ENCODE data around the gene TIAL1.

TIAL1 gene

GRCh38 chr10:119541459-119542356, 55.1 kb downstream of the TIAL1 start:
- Histone ChIP-seq H3K36me3 (no peaks in the 10 kb centered on the region), H3K27me3 (peaks cover 14% of the 10 kb centered on the region), H3K4me2 (peak overlapping the region; percentile 100), H3K4me3 (peak overlapping the region; percentile 92), H3K27ac (peak overlapping the region; percentile 87), H3K4me1 (peaks cover 67% of the 10 kb centered on the region), H4K20me1 (peaks cover 43% of the 10 kb centered on the region), H3K9ac (peak overlapping the region; percentile 84), H3K9me3 (no peaks in the 10 kb centered on the region)
- no peak for TF ChIP-seq Cebpa-rat (IDR thresholded peaks at IDR 0.05)

GRCh38 chr10:119541046-119541445, 55.7 kb downstream of the TIAL1 start:
- no peak for TF ChIP-seq Cebpa-rat (IDR thresholded peaks at IDR 0.05)
- Histone ChIP-seq H3K36me3 (peaks cover 4% of the 10 kb centered on the region; the same call in 1 of the 2 replicates), H4K20me1 (peaks cover 49% of the 10 kb centered on the region), H3K9ac (no peak overlapping the region; the same call in 1 of the 2 replicates), H3K27me3 (peaks cover 14% of the 10 kb centered on the region), H3K4me3 (peak overlapping the region; percentile 92), H3K4me2 (peak overlapping the region; percentile 100), H3K9me3 (no peaks in the 10 kb centered on the region), H3K27ac (no peak overlapping the region), H3K4me1 (peaks cover 74% of the 10 kb centered on the region)

GRCh38 chr10:119540038-119540437, 56.7 kb downstream of the TIAL1 start:
- Histone ChIP-seq H3K9ac (no peak overlapping the region), H3K4me3 (no peak overlapping the region), H3K4me2 (peak overlapping the region; percentile 100), H3K4me1 (peaks cover 81% of the 10 kb centered on the region), H3K27me3 (peaks cover 14% of the 10 kb centered on the region), H3K27ac (no peak overlapping the region), H4K20me1 (peaks cover 54% of the 10 kb centered on the region), H3K9me3 (no peaks in the 10 kb centered on the region), H3K36me3 (peaks cover 6% of the 10 kb centered on the region; the same call in 1 of the 2 replicates)
- TF ChIP-seq Cebpa-rat (IDR thresholded peaks at IDR 0.05): no peak

DNA sequence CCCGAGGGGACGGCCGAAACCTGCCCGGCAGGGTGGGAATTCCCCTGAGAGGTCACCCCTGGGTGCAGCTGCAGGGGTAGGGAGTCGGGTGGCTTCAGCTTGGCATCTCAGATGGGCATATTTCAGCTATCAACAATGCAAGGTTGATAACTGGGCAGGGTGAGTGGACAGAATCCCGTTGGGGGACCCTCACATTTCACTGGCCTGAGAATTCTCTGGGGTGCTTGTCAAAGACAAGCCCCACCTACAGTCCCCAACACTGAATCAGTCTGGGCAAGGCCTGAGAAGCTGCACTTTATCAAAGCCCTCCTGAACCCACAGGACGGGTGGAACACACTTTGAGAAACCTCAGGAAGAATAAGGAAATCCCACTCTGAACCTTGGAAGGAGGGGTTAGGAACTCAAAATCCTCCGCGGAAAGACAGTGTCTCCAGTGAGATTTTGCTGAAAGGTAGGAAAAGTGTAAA, 57.4 kb downstream of the TIAL1 start:
- H3K9me3 ChIP-seq: no peaks in the 10 kb centered on the region
- H3K36me3 ChIP-seq: peaks cover 6% of the 10 kb centered on the region; the same call in 1 of the 2 replicates
- peaks cover 56% of the 10 kb centered on the region for H4K20me1 ChIP-seq

DNA sequence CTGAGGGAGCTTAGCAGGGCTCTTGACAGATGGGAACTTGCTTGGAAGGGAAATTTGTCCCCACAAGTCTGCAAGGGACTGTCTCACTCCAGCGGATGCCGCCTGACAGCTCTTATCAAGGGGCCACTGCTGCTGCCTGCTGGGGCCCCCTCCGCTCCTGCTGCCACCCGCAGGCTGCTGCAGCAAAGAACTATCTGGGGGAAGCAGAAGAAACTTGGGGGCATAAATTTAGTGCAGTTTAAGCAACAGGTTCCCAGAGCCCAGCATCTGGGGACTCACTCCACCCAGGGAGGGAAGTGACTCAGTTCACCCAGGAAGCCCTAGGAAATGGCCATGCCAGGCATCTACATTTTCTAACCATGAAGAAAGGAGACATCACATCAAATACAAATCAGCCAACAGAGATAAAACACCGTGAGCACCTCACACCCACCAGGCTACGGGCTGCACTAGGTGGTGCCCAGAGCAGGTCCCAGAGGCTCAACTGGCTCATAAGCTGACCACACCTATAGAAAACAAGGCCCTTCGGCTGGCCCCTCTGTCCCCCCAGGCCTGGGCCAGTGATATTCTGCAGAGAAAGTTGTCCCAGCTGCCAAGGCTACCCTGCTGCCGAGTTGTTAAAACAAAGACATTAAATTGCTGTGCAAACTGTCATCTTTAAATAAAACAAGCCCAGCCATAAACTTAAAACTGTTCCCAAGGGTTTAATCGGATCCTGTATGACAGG, 58.0 kb downstream of the TIAL1 start:
- Histone ChIP-seq H3K4me2 (peak overlapping the region; percentile 51), H3K4me1 (peaks cover 73% of the 10 kb centered on the region), H3K9ac (peak overlapping the region; percentile 18; the same call in 1 of the 2 replicates), H3K27ac (no peak overlapping the region), H3K9me3 (no peaks in the 10 kb centered on the region), H4K20me1 (peaks cover 56% of the 10 kb centered on the region), H3K36me3 (peaks cover 6% of the 10 kb centered on the region; the same call in 1 of the 2 replicates), H3K27me3 (peaks cover 14% of the 10 kb centered on the region), H3K4me3 (no peak overlapping the region)
- no peak for TF ChIP-seq Cebpa-rat (IDR thresholded peaks at IDR 0.05)

More for the DNA sequence above, 57.4 kb downstream of the TIAL1 start:
- TF ChIP-seq Cebpa-rat (IDR thresholded peaks at IDR 0.05): no peak
- H3K4me3 ChIP-seq: no peak overlapping the region
- peaks cover 14% of the 10 kb centered on the region for H3K27me3 ChIP-seq
- H3K9ac ChIP-seq: no peak overlapping the region
- peak overlapping the region; percentile 51 for H3K4me2 ChIP-seq
- H3K27ac ChIP-seq: no peak overlapping the region
- peaks cover 79% of the 10 kb centered on the region for H3K4me1 ChIP-seq

GRCh38 chr10:119537953-119538630, 58.7 kb downstream of the TIAL1 start:
- Histone ChIP-seq H3K4me3 (no peak overlapping the region), H3K4me2 (peak overlapping the region; percentile 51), H3K9ac (peak overlapping the region; percentile 18; the same call in 1 of the 2 replicates)

GRCh38 chr10:119536508-119537025, 60.2 kb downstream of the TIAL1 start:
- H3K27me3 ChIP-seq: peaks cover 7% of the 10 kb centered on the region
- peaks cover 6% of the 10 kb centered on the region; the same call in 1 of the 2 replicates for H3K36me3 ChIP-seq
- TF ChIP-seq Cebpa-rat (IDR thresholded peaks at IDR 0.05): no peak
- peak overlapping the region; percentile 24; the same call in 1 of the 2 replicates for H3K4me2 ChIP-seq
- H3K4me3 ChIP-seq: no peak overlapping the region
- no peaks in the 10 kb centered on the region for H3K9me3 ChIP-seq
- H3K9ac ChIP-seq: no peak overlapping the region
- peaks cover 63% of the 10 kb centered on the region for H3K4me1 ChIP-seq
- H4K20me1 ChIP-seq: peaks cover 57% of the 10 kb centered on the region
- no peak overlapping the region for H3K27ac ChIP-seq

More at GRCh38 chr10:119537953-119538630, 58.7 kb downstream of the TIAL1 start:
- Histone ChIP-seq H3K27ac (no peak overlapping the region), H3K9me3 (no peaks in the 10 kb centered on the region), H4K20me1 (peaks cover 56% of the 10 kb centered on the region), H3K27me3 (peaks cover 14% of the 10 kb centered on the region), H3K36me3 (peaks cover 6% of the 10 kb centered on the region; the same call in 1 of the 2 replicates), H3K4me1 (peaks cover 68% of the 10 kb centered on the region)
- no peak for TF ChIP-seq Cebpa-rat (IDR thresholded peaks at IDR 0.05)

DNA sequence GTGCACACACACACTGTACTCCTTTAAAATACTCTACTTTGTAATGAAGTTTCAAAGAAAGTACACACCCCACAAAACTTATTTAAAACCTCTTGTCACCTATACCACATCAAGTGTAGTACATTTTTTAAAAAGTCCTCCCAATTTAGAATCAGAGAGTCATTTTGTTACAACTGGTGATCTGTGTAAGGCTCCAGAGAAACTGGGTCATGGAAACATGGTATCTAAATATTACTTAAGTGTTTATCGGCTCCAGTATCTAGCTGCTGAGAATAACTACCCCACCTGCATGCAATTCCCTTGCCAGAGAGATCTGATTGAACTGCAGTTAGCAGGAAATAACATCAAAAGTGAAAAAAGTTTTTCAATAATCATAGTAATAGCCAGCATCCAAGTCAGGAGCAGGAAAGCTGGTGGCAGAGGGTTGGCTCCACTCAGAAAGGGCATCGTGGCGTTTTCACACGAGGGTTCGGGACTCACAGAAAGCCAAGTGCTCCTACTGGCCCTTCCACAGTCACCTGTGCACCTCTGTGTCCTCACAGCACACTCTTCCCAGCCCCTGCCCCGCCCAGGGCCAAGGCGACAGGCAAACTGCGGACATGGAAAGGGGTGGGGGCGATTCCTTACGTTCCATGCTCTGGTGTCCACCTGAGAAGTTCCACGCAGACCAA, 60.8 kb downstream of the TIAL1 start:
- H3K4me3 ChIP-seq: no peak overlapping the region
- H3K27ac ChIP-seq: no peak overlapping the region
- peaks cover 57% of the 10 kb centered on the region for H3K4me1 ChIP-seq
- H3K27me3 ChIP-seq: peaks cover under 1% of the 10 kb centered on the region; the same call in 1 of the 2 replicates
- no peak overlapping the region for H3K9ac ChIP-seq
- TF ChIP-seq Cebpa-rat (IDR thresholded peaks at IDR 0.05): no peak
- H3K9me3 ChIP-seq: no peaks in the 10 kb centered on the region
- H3K4me2 ChIP-seq: peak overlapping the region; percentile 24; the same call in 1 of the 2 replicates
- peaks cover 6% of the 10 kb centered on the region; the same call in 1 of the 2 replicates for H3K36me3 ChIP-seq
- H4K20me1 ChIP-seq: peaks cover 52% of the 10 kb centered on the region
